Measurements from ENCODE around the gene SLC22A8.

SLC22A8 gene

DNA sequence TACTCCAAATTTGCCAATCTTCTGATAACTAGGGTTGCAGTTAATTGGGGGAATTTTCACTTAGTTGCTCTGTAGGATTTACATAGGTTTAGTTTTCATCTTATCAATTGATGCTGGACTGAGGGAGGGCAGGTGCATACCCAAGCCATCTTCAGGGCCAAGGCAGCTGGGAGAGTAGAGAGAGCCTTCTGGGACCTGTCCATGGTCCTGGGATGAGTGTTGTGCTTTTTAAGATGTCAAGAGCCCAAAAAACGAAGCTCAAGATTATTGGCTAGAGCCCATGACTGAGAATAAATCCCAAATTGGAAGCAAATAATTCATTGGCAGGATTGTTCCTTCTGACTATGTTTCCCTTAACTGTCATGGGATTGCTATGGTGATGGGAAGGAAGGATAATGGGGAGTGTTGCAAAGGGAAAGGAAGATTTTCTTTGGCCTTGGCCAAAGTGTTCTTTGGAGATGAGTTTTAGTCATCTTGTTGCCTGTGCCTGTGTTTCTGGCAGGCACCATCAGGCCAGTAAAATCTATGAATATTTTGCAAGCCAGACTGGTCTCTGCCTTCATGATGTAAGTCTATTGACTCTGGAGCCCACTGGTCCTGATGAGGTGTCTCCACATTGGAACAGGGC, 35.4 kb downstream of the SLC22A8 start:
- TF ChIP-seq CTCF (IDR thresholded peaks at IDR 0.05; ENCODE audit: low read depth, low read length, missing control alignments), result no peak
- H3K4me3 ChIP-seq (ENCODE audit: low read depth, low read length), result no peak overlapping the region
- no peak for DNase-seq (ENCODE audit: low read depth)

DNA sequence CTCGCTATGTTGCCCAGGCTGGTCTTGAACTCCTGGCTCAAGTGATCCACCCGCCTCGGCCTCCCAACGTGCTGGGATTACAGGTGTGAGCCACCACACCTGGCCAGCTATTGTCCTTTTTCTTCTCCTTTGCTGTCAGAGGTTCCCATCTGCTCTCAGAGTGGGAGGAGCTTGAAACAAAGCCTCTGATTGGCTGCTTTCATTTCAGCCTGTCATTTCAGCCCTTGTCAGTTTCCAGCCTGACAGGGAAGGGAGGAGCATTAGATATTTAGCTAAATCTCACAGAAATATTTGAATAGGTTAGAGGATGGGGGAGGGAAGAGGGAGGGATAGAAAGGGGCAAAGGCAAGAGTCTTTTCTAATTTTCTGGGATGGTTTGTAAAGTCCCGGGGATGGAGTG, 39.5 kb downstream of the SLC22A8 start:
- no peak overlapping the region for H3K4me3 ChIP-seq (ENCODE audit: low read depth, low read length)
- no peak for TF ChIP-seq CTCF (IDR thresholded peaks at IDR 0.05; ENCODE audit: low read depth, low read length, missing control alignments)
- DNase-seq (ENCODE audit: low read depth), result no peak

DNA sequence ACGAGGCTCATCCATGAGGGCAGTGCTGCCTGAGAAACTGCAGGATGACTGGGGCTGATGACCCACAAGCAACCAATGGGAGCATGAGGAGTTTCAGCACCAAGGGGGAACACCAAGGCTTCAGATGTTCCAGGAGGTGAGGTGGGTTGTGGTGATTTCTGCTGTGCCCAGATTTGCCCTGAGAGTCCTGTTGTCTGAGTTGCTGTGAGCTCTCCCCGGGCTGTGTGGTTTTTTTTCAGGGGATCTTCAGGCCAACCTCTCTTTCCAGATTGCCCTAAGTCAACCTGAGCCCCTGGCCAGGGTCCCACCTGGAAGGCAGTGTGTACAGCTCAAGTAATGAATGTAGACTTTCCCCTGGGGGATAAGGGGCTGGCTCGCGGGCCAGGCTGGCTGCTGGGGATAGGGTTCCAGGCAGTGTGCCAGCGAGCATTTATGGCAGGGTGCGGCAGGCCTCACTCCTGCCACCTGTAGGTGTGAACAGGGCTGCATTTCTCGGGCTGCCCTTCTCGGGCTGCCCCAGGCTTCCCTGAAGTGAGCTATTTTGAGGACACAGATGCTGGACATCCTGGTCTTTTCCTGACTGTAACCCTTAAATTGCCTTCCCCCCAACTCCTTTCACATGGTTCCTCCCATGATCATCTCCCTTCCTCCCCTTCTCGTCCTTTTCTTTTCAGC, 40.7 kb downstream of the SLC22A8 start:
- peak; percentile 62 for TF ChIP-seq CTCF (IDR thresholded peaks at IDR 0.05; ENCODE audit: low read depth, low read length, missing control alignments)
- H3K4me3 ChIP-seq (ENCODE audit: low read depth, low read length), result no peak overlapping the region
- DNase-seq (ENCODE audit: low read depth), result no peak

DNA sequence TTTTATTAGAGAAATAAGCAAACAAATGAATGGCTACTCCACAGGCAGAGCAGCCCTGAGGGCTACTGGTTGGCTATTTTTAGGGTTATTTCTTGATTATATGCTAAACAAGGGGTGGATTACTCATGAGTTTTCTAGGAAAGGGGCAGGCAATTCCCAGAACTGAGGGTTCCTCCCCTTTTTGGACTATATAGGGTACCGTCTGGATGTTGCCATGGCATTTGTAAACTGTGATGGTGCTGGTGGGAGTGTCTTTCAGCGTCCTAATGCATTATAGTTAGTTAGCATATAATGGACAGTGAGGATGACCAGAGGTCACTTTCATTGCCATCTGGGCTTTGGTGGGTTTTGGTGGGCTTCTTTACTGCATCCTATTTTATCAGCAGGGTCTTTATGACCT, 50.1 kb downstream of the SLC22A8 start:
- H3K4me3 ChIP-seq (ENCODE audit: low read depth, low read length), result no peak overlapping the region
- DNase-seq (ENCODE audit: low read depth), result no peak
- TF ChIP-seq CTCF (IDR thresholded peaks at IDR 0.05; ENCODE audit: low read depth, low read length, missing control alignments), result no peak

- TF ChIP-seq CTCF (IDR thresholded peaks at IDR 0.05; ENCODE audit: low read depth, low read length, missing control alignments), result no peak
- DNase-seq (ENCODE audit: low read depth), result no peak
- no peak overlapping the region for H3K4me3 ChIP-seq (ENCODE audit: low read depth, low read length)
Measured at GRCh38 chr11:62962391-62962790, 53.2 kb downstream of the SLC22A8 start.

DNA sequence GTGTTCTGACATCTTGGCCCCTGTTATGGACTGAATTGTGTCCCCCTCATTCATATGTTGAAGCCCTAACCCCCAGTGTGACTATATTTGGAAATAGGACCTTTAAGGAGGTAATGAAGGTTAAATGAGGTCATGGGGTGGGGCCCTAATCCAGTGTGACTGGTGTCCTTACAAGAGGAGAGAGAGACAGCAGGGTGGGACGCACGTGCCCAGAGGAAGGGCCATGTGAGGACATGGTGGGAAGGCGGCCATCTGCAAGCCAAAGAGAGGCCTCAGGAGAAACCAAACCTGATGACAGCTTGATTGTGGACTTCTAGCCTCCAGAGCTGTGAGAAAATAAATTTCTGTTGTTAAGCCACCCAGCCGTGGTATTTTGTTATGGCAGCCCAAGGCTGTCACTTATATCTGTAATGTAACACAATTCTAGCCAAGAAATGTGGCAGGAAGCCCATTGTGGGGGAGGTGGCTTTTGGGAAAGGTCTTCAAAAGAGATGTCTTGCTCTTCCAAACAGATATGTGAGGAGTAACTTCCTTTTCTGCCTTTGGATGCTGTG, 54.5 kb downstream of the SLC22A8 start:
- TF ChIP-seq CTCF (IDR thresholded peaks at IDR 0.05; ENCODE audit: low read depth, low read length, missing control alignments), result no peak
- DNase-seq (ENCODE audit: low read depth), result no peak
- no peak overlapping the region for H3K4me3 ChIP-seq (ENCODE audit: low read depth, low read length)
